ENCODE results near the gene CACHD1.

CACHD1 gene

GRCh38 chr1:64535938-64536835 is 66.3 kb downstream of the CACHD1 start:
- TF ChIP-seq CTCF (IDR thresholded peaks at IDR 0.05; ENCODE audit: low read depth, low read length, missing control alignments), result no peak
- no peak overlapping the region for H3K4me3 ChIP-seq (ENCODE audit: low read depth, low read length)
- DNase-seq (ENCODE audit: low read depth), result no peak

- H3K4me3 ChIP-seq (ENCODE audit: low read depth, low read length), result no peak overlapping the region
- no peak for DNase-seq (ENCODE audit: low read depth)
- no peak for TF ChIP-seq CTCF (IDR thresholded peaks at IDR 0.05; ENCODE audit: low read depth, low read length, missing control alignments)
These were observed 67.0 kb downstream of the CACHD1 start for GRCh38 chr1:64536836-64537490.

GRCh38 chr1:64537942-64538341 is 68.0 kb downstream of the CACHD1 start:
- H3K4me3 ChIP-seq (ENCODE audit: low read depth, low read length), result no peak overlapping the region
- DNase-seq (ENCODE audit: low read depth), result no peak
- no peak for TF ChIP-seq CTCF (IDR thresholded peaks at IDR 0.05; ENCODE audit: low read depth, low read length, missing control alignments)

GRCh38 chr1:64538389-64538788 is 68.5 kb downstream of the CACHD1 start:
- TF ChIP-seq CTCF (IDR thresholded peaks at IDR 0.05; ENCODE audit: low read depth, low read length, missing control alignments), result no peak
- DNase-seq (ENCODE audit: low read depth), result no peak
- no peak overlapping the region for H3K4me3 ChIP-seq (ENCODE audit: low read depth, low read length)

- no peak for TF ChIP-seq CTCF (IDR thresholded peaks at IDR 0.05; ENCODE audit: low read depth, low read length, missing control alignments)
- no peak for DNase-seq (ENCODE audit: low read depth)
- H3K4me3 ChIP-seq (ENCODE audit: low read depth, low read length), result no peak overlapping the region
These were observed 69.4 kb downstream of the CACHD1 start for GRCh38 chr1:64539289-64539688.

- no peak for TF ChIP-seq CTCF (IDR thresholded peaks at IDR 0.05; ENCODE audit: low read depth, low read length, missing control alignments)
- DNase-seq (ENCODE audit: low read depth), result no peak
- H3K4me3 ChIP-seq (ENCODE audit: low read depth, low read length), result no peak overlapping the region
These were observed 69.9 kb downstream of the CACHD1 start for GRCh38 chr1:64539781-64540218.

Measured in GM12864 (cell line).